Measurements from ENCODE around the gene GPC5.

The GPC5 gene

GRCh38 chr13:92354583-92354982 is 956.2 kb downstream of the GPC5 start:
- no peak for DNase-seq (ENCODE audit: low read depth in 2 of 2)

- DNase-seq (ENCODE audit: low read depth in 2 of 2) = no peak
Observed at GRCh38 chr13:92355213-92355612, 956.8 kb downstream of the GPC5 start.

GRCh38 chr13:92362717-92363116 is 964.3 kb downstream of the GPC5 start:
- no peak for DNase-seq (ENCODE audit: low read depth in 2 of 2)

GRCh38 chr13:92365904-92366303 is 967.5 kb downstream of the GPC5 start:
- no peak for DNase-seq (ENCODE audit: low read depth in 2 of 2)

- no peak for DNase-seq (ENCODE audit: low read depth in 2 of 2)
Observed at GRCh38 chr13:92377396-92377795, 979.0 kb downstream of the GPC5 start.

GRCh38 chr13:92379371-92379770 is 981.0 kb downstream of the GPC5 start:
- DNase-seq (ENCODE audit: low read depth in 2 of 2) = no peak

GRCh38 chr13:92384410-92384809 is 986.0 kb downstream of the GPC5 start:
- DNase-seq (ENCODE audit: low read depth in 2 of 2) = no peak

- DNase-seq (ENCODE audit: low read depth in 2 of 2) = no peak
Observed at GRCh38 chr13:92387245-92387644, 988.8 kb downstream of the GPC5 start.

GRCh38 chr13:92390217-92390616 is 991.8 kb downstream of the GPC5 start:
- DNase-seq (ENCODE audit: low read depth in 2 of 2) = no peak

GRCh38 chr13:92403606-92404005 is 1005.2 kb downstream of the GPC5 start:
- no peak for DNase-seq (ENCODE audit: low read depth in 2 of 2)

GRCh38 chr13:92407858-92408257 is 1009.4 kb downstream of the GPC5 start:
- DNase-seq (ENCODE audit: low read depth in 2 of 2) = no peak

- DNase-seq (ENCODE audit: low read depth in 2 of 2) = no peak
Observed at GRCh38 chr13:92412481-92412880, 1014.1 kb downstream of the GPC5 start.

GRCh38 chr13:92412996-92413395 is 1014.6 kb downstream of the GPC5 start:
- no peak for DNase-seq (ENCODE audit: low read depth in 2 of 2)

GRCh38 chr13:92413452-92413851 is 1015.0 kb downstream of the GPC5 start:
- DNase-seq (ENCODE audit: low read depth in 2 of 2) = no peak

GRCh38 chr13:92414851-92415250 is 1016.4 kb downstream of the GPC5 start:
- no peak for DNase-seq (ENCODE audit: low read depth in 2 of 2)

GRCh38 chr13:92415781-92416180 is 1017.4 kb downstream of the GPC5 start:
- DNase-seq (ENCODE audit: low read depth in 2 of 2) = no peak

GRCh38 chr13:92418818-92419412 is 1020.5 kb downstream of the GPC5 start:
- no peak for DNase-seq (ENCODE audit: low read depth in 2 of 2)

GRCh38 chr13:92429231-92429630 is 1030.8 kb downstream of the GPC5 start:
- DNase-seq (ENCODE audit: low read depth in 2 of 2) = no peak

- DNase-seq (ENCODE audit: low read depth in 2 of 2) = no peak
Observed at GRCh38 chr13:92433386-92433785, 1035.0 kb downstream of the GPC5 start.

GRCh38 chr13:92433963-92434362 is 1035.5 kb downstream of the GPC5 start:
- DNase-seq (ENCODE audit: low read depth in 2 of 2) = no peak

- DNase-seq (ENCODE audit: low read depth in 2 of 2) = no peak
Observed at GRCh38 chr13:92436924-92437323, 1038.5 kb downstream of the GPC5 start.

GRCh38 chr13:92444244-92444643 is 1045.8 kb downstream of the GPC5 start:
- no peak for DNase-seq (ENCODE audit: low read depth in 2 of 2)

GRCh38 chr13:92451060-92451459 is 1052.6 kb downstream of the GPC5 start:
- DNase-seq (ENCODE audit: low read depth in 2 of 2) = no peak

- DNase-seq (ENCODE audit: low read depth in 2 of 2) = no peak
Observed at GRCh38 chr13:92452840-92453239, 1054.4 kb downstream of the GPC5 start.
